DMS153 (cell line): ENCODE data around the gene SNX10.

ENCODE experiments used
- DNase-seq: peaks from one replicate; lab custom pipeline; 2025; lab: John Stamatoyannopoulos, UW

SNX10 gene

GRCh38 chr7:26298472-26299058 is 6.9 kb downstream of the SNX10 start:
- no peak for DNase-seq

- no peak for DNase-seq
Observed at GRCh38 chr7:26305090-26305868, 13.6 kb downstream of the SNX10 start.

- DNase-seq, result no peak
Observed at GRCh38 chr7:26305869-26306665, 14.4 kb downstream of the SNX10 start.

GRCh38 chr7:26306790-26307189 is 15.1 kb downstream of the SNX10 start:
- no peak for DNase-seq

- no peak for DNase-seq
Observed at GRCh38 chr7:26307226-26307625, 15.6 kb downstream of the SNX10 start.

GRCh38 chr7:26307791-26308190 is 16.1 kb downstream of the SNX10 start:
- no peak for DNase-seq

GRCh38 chr7:26308551-26308950 is 16.9 kb downstream of the SNX10 start:
- DNase-seq, result no peak

GRCh38 chr7:26309089-26309488 is 17.4 kb downstream of the SNX10 start:
- no peak for DNase-seq

- no peak for DNase-seq
Observed at GRCh38 chr7:26311798-26312197, 20.1 kb downstream of the SNX10 start.

GRCh38 chr7:26317211-26317610 is 25.5 kb downstream of the SNX10 start:
- DNase-seq, result no peak

GRCh38 chr7:26318921-26319320 is 27.3 kb downstream of the SNX10 start:
- no peak for DNase-seq

- DNase-seq, result no peak
Observed at GRCh38 chr7:26319636-26320035, 28.0 kb downstream of the SNX10 start.

- DNase-seq, result no peak
Observed at GRCh38 chr7:26320878-26321277, 29.2 kb downstream of the SNX10 start.

GRCh38 chr7:26321435-26321834 is 29.8 kb downstream of the SNX10 start:
- no peak for DNase-seq

GRCh38 chr7:26326211-26326610 is 34.5 kb downstream of the SNX10 start:
- DNase-seq, result no peak

- no peak for DNase-seq
Observed at GRCh38 chr7:26328498-26329390, 37.1 kb downstream of the SNX10 start.

GRCh38 chr7:26329520-26330255 is 38.0 kb downstream of the SNX10 start:
- no peak for DNase-seq

GRCh38 chr7:26331113-26331512 is 39.5 kb downstream of the SNX10 start:
- DNase-seq, result no peak

GRCh38 chr7:26331789-26332188 is 40.1 kb downstream of the SNX10 start:
- no peak for DNase-seq

GRCh38 chr7:26332698-26333097 is 41.0 kb downstream of the SNX10 start:
- no peak for DNase-seq

- no peak for DNase-seq
Observed at GRCh38 chr7:26334166-26334859, 42.7 kb downstream of the SNX10 start.
